Body of pancreas (tissue), 4 donors: Measurements from ENCODE around the gene TMPRSS13. TPM values are rescaled to one million over a fixed set of nuclear protein-coding genes. Genes with fewer than 3 reads are reported as not detected.

Experiments
- ATAC-seq: fragments of 150-250 bp; one replicate; pipeline ENCODE4 v1.9.1; 2016
- DNase-seq, 4 donors: peaks; one replicate each; pipeline ENCODE4 v3.0.0-alpha.2; 2019
- H3K27ac ChIP-seq, 4 donors: fragments of 200-600 bp; sonication (generic); 1 replicate in 3 of 4; 2 replicates in 1 of 4; pipeline versions ENCODE4 v1.5.1 to v1.6.1; 2016 to 2019; ENCODE audit warnings: mild to moderate bottlenecking in 1 of 4, mixed read lengths in 1 of 4, moderate library complexity in 1 of 4
- H3K27me3 ChIP-seq, 2 donors: fragments of 200-600 bp; sonication (generic); one replicate each; pipeline ENCODE4 v1.6.0; 2016; ENCODE audit warnings: mild to moderate bottlenecking in 1 of 2
- H3K36me3 ChIP-seq, 2 donors: fragments of 200-600 bp; sonication (generic); replicated peaks in 1 of 2; 2 replicates each; pipeline ENCODE4 v1.5.1; 2016; ENCODE audit warnings: low read depth in 2 of 2; ENCODE audit not compliant: insufficient read depth in 1 of 2
- H3K4me1 ChIP-seq: fragments of 200-600 bp; sonication (generic); one replicate; pipeline ENCODE4 v1.6.0; 2016
- H3K4me3 ChIP-seq, 2 donors: fragments of 200-600 bp; sonication (generic); 1 replicate in 1 of 2; 2 replicates in 1 of 2; pipeline ENCODE4 v1.5.1; 2016 to 2019
- H3K9me3 ChIP-seq, 3 donors: fragments of 200-600 bp; sonication (generic); 1 replicate in 2 of 3; 2 replicates in 1 of 3; pipeline ENCODE4 v1.5.1; 2016
- CTCF ChIP-seq, 7 experiments: fragments of 450-650 bp in 4 of 7; fragments of 200-600 bp in 3 of 7; sonication (generic) in 3 of 7; IDR thresholded peaks; one replicate each; pipeline ENCODE4 v1.5.1; 2016 to 2019; ENCODE audit warnings: antibody characterized with exemption in 7 of 7
- POLR2A ChIP-seq, 3 donors: fragments of 450-650 bp; IDR thresholded peaks; one replicate each; pipeline ENCODE4 v1.6.1; 2016; ENCODE audit warnings: antibody characterized with exemption in 3 of 3, mild to moderate bottlenecking in 2 of 3
- WGBS, 2 donors: methylation state at CpG; one replicate each; pipeline ENCODE4 v1.1.5; 2017; 5-methylcytosine and 5-hydroxymethylcytosine counted together
- intact Hi-C: fragments of 100-400 bp; cut with DNase I; formaldehyde crosslinking; loops from one replicate; pipeline ENCODE4 v1.15.1; 2023
- total RNA-seq, 2 donors: library from RNA; depleted of rRNA; stranded (reverse); fragments of >200 nt; gene quantifications; one replicate each; pipeline ENCODE4 v1.1.0, GENCODE V29; 2016

The TMPRSS13 gene
- total RNA-seq, 2 donors from 2014 or later: 1.6 to 4.9 TPM

GRCh38 chr11:117915672-117916235, 13.4 kb downstream of the TMPRSS13 start:
- Histone ChIP-seq H3K4me3 (no peak overlapping the region), H3K27ac (no peak overlapping the region), H3K4me1 (no peaks in the 10 kb centered on the region), H3K36me3 (no peaks in the 10 kb centered on the region), H3K27me3 (no peaks in the 10 kb centered on the region), H3K9me3 (no peaks in the 10 kb centered on the region)
- ATAC-seq (no peak), DNase-seq (no peak)
- 78 to 79% methylated on average over 7 to 9 of the region's 9 CpGs for WGBS, 2 donors
- intact Hi-C loops: no loop called here
- TF ChIP-seq POLR2A (IDR thresholded peaks at IDR 0.05) (no peak), CTCF (IDR thresholded peaks at IDR 0.05) (no peak)

- ATAC-seq: no peak
- intact Hi-C loops: no loop called here
- Histone ChIP-seq H3K27me3 (no peaks in the 10 kb centered on the region), H3K4me3 (no peak overlapping the region), H3K9me3 (no peaks in the 10 kb centered on the region), H3K4me1 (no peaks in the 10 kb centered on the region), H3K36me3 (no peaks in the 10 kb centered on the region), H3K27ac (no peak overlapping the region)
- no peak for DNase-seq
- TF ChIP-seq CTCF (IDR thresholded peaks at IDR 0.05) (no peak), POLR2A (IDR thresholded peaks at IDR 0.05) (no peak)
- 58% methylated on average over 10 of the region's 10 CpGs for WGBS, 2 donors
These were observed 14.1 kb downstream of the TMPRSS13 start for GRCh38 chr11:117914991-117915618.

GRCh38 chr11:117914398-117914761, 14.8 kb downstream of the TMPRSS13 start:
- Histone ChIP-seq H3K4me1 (no peaks in the 10 kb centered on the region), H3K36me3 (no peaks in the 10 kb centered on the region), H3K9me3 (no peaks in the 10 kb centered on the region), H3K27ac (no peak overlapping the region), H3K4me3 (no peak overlapping the region), H3K27me3 (no peaks in the 10 kb centered on the region)
- TF ChIP-seq CTCF (IDR thresholded peaks at IDR 0.05): no peak
- TF ChIP-seq POLR2A (IDR thresholded peaks at IDR 0.05): no peak
- WGBS, 2 donors: 88 to 95% methylated on average over 5 of the region's 5 CpGs
- intact Hi-C loops: no loop called here
- no peak for DNase-seq
- ATAC-seq: no peak

GRCh38 chr11:117913736-117914397, 15.3 kb downstream of the TMPRSS13 start:
- H3K36me3 ChIP-seq: no peaks in the 10 kb centered on the region
- H3K4me1 ChIP-seq: no peaks in the 10 kb centered on the region
- no peak for ATAC-seq
- DNase-seq: no peak
- WGBS, 2 donors: 90 to 94% methylated on average over 9 of the region's 9 CpGs
- no peaks in the 10 kb centered on the region for H3K9me3 ChIP-seq
- TF ChIP-seq POLR2A (IDR thresholded peaks at IDR 0.05) (no peak), CTCF (IDR thresholded peaks at IDR 0.05) (no peak)
- no peak overlapping the region for H3K27ac ChIP-seq
- no peak overlapping the region for H3K4me3 ChIP-seq
- no peaks in the 10 kb centered on the region for H3K27me3 ChIP-seq
- intact Hi-C loops: no loop called here
